ENCODE results near the gene GSDME.
"Not testable (repeated sequence)": the region's sequence is repeated elsewhere in the genome, so short reads cannot be mapped to it uniquely, and the experiment has no call there.

The GSDME gene

DNA sequence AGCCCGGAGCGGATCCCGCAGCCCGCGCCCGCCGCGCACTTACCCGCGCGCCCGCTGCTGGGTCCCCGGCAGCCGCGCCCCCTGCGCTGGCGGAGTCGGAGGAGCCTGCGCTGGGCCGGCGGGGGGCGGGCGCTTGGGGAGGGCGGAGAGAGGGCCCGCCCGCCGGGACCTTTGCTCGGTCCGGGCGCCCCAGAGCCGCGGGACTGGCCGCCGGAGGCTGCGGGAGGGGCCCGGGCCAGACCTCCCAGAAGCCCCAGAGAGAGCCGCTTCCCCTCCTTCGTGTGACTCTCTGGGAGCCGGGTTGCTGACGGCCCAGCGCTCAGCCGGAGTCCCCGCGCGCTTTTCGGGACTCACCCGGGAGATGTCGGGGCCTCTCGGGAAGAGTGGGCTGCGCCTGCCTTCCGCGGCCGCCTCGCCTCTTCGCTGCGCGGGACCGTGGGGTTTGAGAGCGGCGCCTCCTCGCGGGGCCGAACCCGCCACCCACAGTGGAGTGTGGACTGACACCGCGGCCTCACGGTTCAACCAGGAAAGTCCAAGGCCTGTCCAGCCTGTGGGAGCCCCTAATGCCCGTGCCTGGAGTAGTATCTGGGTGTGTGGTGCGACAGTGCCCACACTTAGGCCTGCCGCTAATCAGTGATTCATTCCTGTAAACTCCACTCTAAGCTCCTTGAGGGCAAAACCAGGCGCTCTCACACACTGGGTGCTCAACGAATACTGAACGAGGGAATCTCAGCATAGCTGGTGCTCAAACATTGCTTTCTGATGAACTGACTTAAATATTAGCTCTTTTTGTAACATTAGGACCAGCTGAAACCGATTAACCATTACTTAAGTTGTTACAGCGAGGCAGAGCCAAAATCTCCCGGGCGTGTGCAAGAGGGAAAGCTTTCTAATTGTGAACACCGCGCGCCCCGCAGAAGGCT lies at the start of gene GSDME:
Gene GSDME (minus strand): TSS at position 112 of the 923 bp plus-strand sequence. CDS start 7,690 bp downstream, outside the sequence.
- DNase-seq (ENCODE audit: low spot score): peak; percentile 34

DNA sequence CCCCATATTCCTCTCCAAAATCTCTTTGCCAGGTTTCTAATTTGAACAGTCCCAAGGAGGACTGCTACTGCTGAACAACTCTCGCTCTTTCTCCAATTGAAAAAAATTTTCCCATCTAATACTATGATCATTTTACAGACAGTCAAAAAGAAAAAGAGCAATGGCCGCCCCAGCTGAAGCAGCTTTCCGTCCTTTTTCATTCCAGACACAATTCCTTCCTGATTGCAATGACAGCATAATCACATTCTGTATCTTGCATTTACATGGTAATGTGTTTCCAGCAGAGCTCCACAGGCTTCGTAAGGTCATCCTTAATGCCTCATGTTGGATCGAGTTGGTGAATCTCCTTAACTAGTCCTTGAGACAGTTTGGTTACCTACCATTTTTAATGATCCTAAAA lies 45.0 kb upstream of the GSDME start:
- no peak for DNase-seq (ENCODE audit: low spot score)

DNA sequence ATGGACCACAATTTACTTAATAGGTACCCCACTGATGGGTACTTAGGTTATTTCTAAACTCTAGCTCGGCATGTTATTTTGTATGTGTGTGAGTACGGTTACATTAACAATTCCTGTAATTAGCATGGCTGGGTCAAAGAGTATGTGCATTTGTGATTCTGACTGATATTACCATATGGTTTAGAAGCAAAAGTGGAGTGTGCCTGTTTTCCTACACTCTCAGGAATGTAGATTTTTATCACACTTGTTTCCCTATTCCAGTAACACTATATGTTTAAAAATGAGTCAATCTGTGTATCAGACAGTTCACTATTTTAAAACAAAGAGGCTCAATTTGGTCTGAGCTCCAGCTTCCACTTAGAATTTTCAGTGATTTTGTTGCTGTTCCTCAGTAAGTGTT lies 44.6 kb upstream of the GSDME start:
- no peak for DNase-seq (ENCODE audit: low spot score)

DNA sequence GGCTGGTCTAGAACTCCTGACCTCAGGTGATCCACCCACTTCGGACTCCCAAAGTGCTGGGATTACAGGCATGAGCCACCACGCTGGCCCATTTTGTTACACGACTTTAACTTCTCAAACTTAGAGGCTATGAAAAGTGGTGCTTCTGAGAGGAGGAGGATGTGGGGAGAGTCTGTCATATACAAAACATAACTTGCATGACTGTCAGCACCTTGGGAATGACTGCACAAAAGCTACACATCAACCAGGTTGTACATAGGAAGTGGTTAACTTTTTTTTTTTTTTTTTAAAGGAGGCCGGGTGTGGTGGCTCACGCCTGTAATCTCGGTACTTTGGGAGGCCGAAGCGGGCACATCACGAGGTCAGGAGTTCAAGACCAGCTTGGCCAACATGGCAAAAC lies 43.4 kb upstream of the GSDME start:
- no peak for DNase-seq (ENCODE audit: low spot score)

DNA sequence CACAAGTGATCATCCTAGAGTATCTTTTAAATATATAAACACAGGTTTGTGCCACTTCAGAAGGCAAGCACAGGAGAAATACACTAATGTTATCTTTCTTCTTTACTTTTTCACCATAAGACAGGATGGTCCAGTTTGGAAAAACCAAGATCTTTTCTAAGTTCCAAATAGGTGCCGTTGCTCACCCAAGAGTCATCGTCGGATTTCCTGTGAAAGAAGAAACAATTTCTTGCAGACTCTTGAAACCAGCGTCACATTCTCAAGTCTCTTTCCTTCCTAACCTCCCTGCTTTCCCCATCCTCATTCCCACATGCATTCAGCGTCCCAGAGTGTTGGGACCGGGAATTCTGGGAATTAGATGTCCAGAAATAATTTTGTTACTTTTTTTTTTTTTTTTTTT lies 42.8 kb upstream of the GSDME start:
- no peak for DNase-seq (ENCODE audit: low spot score)

DNA sequence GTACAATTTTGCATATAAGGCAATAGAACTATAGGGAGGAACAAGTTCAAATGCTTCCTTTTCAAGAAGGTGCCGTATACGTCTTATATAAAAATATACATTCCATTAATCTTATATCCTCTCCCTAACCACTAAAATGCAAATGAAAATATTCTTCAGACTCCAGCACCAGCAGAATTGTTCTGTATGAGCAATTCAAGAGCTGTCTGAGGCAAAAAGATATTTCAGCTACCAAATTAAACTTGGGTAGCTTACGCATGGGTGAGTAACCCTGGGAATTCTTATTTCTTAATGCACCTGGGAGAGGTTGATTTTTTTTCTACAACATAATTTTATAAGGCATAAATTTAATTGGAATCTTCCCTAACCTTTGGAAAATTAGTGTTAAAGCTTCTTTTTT lies 42.2 kb upstream of the GSDME start:
- DNase-seq (ENCODE audit: low spot score): no peak

DNA sequence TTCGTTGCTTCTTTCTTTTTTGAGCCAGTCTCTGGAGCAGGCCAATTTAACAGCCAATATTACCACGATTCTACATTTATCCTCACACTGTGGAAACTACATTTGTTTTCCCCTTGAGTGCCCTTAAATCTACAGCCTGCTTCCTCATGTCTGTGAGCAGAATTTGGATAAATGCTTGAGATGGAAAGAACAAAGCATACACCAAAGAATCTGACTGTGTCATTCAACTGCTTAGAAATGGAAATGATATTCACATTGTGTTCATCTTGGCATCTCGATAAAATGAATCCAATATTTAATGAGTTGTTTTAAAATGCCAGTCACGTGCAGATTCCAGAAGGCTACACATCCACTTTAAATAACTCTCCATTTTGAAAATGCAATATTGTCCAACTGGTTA lies 41.0 kb upstream of the GSDME start:
- DNase-seq (ENCODE audit: low spot score): no peak

DNA sequence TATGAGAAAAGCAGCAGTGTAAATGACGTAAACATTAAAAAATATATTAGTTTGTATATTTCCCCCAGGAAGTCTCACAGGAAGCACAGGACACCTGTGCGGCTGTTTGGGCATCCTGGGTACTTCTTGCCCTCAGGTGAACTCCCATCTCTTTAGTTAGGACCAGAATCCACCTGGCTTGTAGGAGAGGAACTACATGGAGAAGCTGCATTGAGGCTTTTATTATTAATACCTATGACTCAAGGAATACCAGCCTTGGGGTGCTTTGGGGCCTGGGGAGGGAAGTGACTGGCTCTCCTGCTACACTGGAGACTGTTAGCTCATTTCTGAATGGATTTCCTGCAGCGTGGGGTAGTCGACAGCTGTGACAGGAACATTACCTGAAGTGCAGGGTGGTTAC lies 40.0 kb upstream of the GSDME start:
- no peak for DNase-seq (ENCODE audit: low spot score)

DNA sequence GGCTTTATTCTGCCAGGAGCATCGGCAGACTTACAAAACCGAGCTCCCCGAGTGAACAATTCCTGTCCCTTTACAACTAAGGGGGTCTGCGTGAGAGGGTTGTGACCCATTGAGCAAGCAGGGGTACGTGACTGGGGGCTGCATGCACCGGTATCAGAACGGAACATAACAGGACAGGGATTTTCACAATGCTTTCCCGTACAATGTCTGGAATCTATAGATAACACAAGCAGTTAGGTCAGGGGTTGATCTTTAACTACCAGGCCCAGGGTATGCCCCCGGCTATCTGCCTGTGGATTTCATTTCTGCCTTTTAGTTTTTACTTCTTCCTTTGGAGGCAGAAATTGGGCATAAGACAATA lies 38.1 kb upstream of the GSDME start:
- DNase-seq (ENCODE audit: low spot score): no peak

DNA sequence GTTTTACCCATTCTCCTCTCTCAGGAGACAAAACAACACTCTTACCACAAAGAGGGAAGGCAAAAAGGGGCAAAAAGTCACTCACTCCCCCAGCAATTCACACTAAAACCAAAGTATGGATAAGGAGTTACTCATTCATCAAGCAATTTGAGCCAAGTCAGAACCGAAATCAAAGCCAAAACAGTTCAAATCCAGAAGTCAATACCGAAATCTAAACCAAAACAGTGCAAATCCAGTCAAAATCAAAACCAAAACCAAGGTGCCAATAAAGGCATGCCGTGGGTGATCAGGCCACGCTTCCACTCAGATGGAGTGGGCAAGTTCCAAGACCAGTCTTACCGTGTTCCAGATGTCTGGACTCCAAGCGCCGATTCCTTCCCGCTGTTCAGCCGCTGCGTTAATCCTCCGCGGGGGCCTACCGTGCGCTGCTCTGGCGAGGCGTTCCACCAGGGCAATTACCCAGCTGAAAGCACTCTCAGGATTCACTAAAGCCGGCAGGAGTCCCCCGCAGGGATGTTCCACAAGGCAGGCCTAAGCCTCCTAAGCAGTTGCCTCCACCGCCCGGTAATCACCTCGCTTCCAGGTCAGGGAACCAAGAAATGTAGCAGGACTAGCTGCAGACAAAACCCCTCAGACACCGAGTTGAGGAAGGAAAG lies 37.6 kb upstream of the GSDME start:
- DNase-seq (ENCODE audit: low spot score): not testable (repeated sequence)

DNA sequence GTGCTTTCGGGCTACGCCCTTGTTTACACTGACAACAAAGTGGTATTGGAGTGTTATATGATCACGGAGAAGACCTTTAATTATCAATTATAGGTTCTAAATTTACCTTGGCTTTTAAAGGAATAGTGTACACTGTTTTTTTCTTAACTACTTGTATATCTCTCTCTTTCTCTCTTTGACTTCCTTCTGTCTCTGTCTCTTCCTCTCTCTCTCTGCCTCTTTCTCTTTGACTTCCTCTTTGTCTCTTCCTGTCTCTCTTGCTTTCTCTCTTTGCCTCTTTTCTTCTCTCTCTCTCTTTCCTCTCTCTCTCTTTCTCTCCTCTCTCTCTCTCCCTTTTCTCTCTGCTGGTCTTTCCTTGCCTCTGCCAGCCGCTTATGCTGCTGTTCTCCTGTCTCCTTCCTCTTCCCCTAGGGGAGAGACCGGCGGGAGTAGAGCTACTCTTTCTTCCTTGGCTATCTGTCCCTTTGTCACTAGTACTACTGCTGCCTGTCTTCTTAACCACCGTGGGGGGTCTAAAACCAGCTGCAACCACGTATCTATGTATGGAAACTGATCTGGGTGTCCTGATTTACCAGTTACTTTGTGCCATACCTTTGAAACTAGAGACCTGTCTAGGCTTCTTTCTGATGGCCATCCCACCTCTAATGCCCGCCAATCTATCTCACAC lies 36.9 kb upstream of the GSDME start:
- no peak for DNase-seq (ENCODE audit: low spot score)

DNA sequence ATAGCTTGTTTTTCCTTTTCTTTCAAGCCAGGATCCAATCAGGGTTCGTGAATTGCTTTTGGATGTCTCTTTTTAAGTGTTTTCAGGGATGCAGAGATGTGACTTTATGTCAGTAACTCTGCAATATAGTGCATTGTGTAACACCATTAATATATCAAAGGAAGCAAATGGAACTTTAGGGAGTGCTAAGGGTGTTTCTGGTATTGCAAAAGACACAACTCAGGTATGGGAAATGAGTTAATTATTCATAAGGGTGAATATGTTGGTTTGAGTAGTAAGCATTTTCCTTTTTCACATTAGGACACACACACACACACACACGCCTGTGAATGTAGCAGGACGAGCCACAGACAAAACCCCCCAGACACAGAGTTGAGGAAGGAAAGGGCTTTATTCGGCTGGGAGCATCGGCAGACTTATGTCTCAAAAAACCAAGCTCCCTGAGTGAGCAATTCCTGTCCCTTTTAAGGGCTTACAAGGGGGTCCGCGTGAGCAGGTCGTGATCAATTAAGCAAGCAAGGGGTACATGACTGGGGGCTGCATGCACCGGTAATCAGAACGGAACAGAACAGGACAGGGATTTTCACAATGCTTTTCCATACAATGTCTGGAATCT lies 31.8 kb upstream of the GSDME start:
- no peak for DNase-seq (ENCODE audit: low spot score)

DNA sequence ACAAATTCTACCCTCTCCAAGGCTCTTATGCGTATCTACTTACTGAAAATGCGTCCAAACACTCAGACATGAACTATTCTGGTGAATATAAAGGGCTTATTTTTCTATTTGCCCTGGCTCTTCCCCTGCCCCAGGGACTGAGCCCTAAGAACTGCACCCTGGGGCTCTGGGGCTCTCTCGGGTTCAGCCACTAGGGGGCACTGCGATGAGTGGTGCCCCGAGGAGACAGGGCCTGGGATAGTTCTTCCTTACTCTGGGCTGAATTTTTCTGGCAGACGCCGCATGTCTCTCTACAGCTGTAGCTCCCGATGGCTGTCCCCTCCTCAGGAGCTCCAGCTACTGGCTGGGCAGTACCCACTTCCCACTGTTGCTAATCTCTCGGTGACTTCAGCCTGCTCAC lies 30.8 kb upstream of the GSDME start:
- DNase-seq (ENCODE audit: low spot score): no peak

DNA sequence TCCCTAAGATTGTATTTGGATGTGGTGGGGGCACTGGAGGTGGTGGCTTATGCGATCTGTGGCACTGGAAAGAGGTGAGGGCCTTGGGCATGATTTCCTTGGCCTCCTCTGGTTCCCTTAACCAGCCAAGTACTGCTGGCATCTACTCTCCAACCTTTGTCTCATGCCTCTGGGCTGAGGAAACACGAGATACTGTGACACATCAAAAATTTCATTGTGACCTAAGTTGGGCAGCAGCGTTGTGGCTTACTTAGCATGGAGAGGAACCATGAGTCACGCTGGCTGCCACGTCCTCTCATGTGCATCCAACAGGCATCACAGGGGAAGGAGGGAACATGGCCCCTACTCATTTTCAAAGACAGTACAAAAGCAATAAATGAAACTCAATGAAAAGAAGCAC lies 29.7 kb upstream of the GSDME start:
- peak; percentile 92 for DNase-seq (ENCODE audit: low spot score)

DNA sequence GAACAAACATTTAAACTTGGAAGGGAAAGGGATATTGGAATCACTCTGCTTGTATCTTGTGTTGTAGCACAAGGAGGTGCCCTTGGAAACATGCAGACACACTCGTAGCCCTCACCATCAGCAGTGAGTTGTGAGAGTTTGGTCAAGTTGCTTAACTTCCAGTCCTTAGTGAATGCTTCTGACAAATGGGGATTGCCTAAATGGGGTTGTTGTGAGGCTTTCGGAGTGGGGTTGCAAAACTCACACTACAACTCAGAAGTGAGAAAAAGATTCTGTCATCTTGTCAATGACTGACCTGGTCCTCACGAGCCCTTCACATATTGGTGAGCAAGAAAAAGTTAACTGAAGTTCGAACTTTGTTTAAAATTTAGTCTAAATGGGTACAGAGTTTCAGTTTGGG lies 29.0 kb upstream of the GSDME start:
- DNase-seq (ENCODE audit: low spot score): no peak

DNA sequence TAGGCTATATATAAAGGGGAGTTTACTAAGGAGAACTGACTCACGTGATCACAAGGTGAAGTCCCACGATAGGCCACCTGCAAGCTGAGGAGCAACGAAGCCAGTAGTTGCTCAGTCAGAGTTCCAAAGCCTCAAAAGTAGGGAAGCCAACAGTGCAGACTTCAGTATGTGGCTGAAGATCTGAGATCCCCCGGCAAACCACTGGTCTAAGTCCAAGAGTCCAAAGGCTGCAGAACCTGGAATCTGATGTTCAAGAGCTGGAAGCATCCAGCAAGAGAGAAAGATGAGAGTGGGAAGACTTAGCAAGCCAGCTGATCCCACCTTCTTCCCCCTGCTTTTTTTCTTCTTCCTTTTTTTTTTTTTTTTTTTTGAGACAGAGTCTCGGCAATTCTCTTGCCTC lies 27.0 kb upstream of the GSDME start:
- no peak for DNase-seq (ENCODE audit: low spot score)

DNA sequence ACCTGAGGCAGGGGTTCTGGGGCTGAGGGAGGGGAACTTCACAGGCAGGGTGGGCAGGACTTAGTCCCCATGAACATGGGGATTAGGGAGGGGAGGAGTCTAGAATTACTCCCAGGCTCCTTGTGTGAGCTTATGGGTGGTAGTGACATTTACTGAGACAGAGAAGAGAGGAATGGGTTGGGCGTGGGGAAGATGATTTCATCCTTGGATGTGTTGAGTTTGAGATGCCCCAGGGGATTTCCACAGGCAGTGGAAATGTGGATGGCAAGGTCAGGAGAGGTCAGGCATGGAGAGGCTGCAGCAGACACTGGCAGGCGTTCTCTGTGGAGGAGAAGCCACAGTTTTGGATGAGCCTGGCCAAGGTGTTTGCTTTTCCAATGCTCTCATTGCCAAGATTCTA lies 26.4 kb upstream of the GSDME start:
- no peak for DNase-seq (ENCODE audit: low spot score)

DNA sequence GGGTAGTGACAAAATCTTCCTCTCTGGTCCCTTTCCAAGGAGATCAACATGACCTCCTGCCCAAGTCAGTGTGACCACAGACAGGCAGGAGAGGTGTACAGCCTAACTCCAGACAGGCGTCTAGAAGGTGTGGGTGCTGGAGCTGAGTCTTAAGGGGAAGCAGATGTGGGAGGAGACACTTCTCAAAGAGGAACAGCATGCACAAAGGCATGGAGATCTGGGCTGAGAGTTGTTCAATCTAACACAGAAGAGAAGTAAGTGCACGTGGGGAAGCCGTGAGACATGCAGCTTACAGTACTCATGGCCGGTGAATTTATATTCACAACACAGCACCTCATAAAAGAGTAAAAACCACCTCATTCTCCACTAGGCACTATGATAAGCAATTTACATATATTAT lies 23.8 kb upstream of the GSDME start:
- DNase-seq (ENCODE audit: low spot score): no peak

DNA sequence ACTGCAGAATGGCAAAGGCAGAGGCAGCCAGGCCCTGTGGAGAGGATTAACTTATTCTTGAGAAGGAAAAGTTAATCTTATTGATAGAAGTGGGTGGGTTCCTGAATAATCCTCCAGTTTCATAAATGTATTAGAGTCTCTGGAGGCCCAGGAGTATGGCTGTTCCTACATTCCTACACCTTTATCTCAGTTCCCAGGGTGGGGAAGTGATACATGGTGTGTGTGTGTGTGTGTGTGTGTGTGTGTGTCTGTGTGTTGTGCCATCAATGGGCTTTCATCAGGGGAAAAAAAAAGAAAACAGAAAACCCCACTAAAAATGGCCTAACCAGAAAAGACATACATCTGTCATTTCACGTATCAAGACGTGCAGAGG lies 22.0 kb upstream of the GSDME start:
- DNase-seq (ENCODE audit: low spot score): no peak

DNA sequence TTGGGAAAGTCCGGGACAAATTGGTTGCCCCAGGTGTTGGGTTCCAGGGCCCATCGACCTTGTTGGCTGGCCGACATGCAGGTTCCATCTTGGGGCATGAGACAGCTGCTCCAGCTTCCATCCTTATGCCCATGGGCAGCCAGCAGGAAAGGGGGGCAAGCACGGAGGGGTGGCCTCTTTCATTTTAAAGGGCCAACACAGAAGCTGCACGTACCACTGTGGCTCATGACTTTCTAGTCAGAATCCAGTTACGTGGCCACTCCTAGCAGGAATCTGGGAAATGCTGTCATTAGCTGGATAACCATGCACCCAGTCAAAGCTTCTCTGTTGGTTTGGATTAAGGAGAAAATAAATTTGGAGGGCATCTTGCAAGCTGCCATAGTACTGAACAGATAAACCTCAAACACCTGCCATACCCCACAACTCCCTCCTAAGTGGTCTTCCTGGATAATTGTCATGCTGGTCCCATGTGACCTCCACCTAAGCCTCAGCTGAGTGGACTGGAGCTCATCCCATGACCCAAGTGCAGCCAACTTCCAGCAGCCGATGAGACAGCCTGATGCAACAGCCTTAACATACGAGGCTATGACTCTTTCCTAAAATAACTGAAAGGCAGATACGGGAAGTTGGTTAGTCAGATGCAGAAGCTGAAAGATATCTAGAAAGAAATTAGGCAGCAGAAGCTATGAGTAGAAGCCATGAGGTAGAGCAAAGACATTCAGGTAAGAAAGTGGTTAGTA lies 21.4 kb upstream of the GSDME start:
- no peak for DNase-seq (ENCODE audit: low spot score)

DNA sequence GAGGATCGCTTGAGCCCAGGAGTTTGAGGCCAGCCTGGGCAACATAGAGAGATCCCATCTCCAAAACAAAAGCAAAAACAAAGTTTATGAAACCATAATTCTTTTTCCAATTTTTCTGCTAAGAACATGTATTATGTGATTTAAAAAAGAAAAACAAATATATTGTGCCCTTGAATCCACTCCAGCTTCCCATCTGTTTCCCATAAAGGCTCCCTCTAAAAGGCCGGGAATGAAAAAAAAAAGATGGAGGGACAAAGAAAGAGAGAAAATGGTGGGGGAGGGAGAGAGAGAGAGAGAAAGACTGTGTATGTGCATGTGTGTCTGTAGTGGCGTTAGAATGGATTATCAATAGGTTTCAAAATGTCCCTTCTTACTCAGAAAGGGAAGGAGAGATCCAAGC lies 20.5 kb upstream of the GSDME start:
- no peak for DNase-seq (ENCODE audit: low spot score)

DNA sequence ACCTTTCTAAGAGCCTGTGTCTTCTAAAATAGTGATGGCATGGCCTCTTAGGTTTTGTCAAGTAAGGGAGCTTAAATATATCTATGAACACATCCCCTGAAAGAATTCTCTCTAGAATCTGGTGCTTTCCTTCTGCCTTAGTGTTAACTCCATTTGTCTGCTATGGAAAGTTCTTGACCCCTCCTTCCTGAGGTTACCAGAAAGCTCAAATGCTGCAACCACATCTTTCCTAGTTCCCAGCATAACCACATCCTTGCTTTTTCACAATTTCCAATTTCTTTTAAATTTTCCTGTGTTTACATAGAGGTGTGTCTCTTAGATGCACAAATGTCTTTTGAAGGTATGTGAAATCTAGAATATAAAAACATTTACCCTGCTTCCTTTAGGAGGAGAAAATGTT lies 16.4 kb upstream of the GSDME start:
- DNase-seq (ENCODE audit: low spot score): no peak

All from kidney capillary endothelial cell (primary cell).